H1 (cell line): Measurements from ENCODE around the gene STAT3. TPM values are rescaled to one million over a fixed set of nuclear protein-coding genes. Genes with fewer than 3 reads are reported as not detected.

Experiments
- BACH1 ChIP-seq: IDR thresholded peaks from 2 replicates; pipeline ENCODE4 v1.6.1; 2012; ENCODE audit warnings: low read length, improper control_type of control experiment
- BCL11A ChIP-seq, 2 experiments: IDR thresholded peaks; one replicate each; pipeline ENCODE4 v1.6.1; 2011; ENCODE audit warnings: low read depth in 2 of 2, low read length in 2 of 2, mild to moderate bottlenecking in 2 of 2
- BRCA1 ChIP-seq: IDR thresholded peaks from 2 replicates; pipeline ENCODE4 v1.6.1; 2012; ENCODE audit warnings: low read depth, low read length, improper control_type of control experiment
- CBX5 ChIP-seq: fragments of 300-800, 300-1000 bp; sonication (generic); IDR thresholded peaks from 2 replicates; pipeline ENCODE4 v1.7.1; 2016; ENCODE audit warnings: antibody characterized with exemption, low read length, low read depth
- CHD7 ChIP-seq: fragments of 300-600 bp; sonication (generic); IDR thresholded peaks from 2 replicates; pipeline ENCODE4 v1.7.1; 2012; ENCODE audit warnings: low read length, moderate library complexity, mild to moderate bottlenecking, inconsistent platforms; ENCODE audit not compliant: insufficient replicate concordance
- GTF2F1 ChIP-seq: IDR thresholded peaks from 2 replicates; pipeline ENCODE4 v1.6.1; 2012; ENCODE audit warnings: low read depth, low read length, improper control_type of control experiment, borderline replicate concordance
- HDAC2 ChIP-seq, 2 experiments: fragments of 300-600 bp in 1 of 2; sonication (generic) in 1 of 2; IDR thresholded peaks; 2 replicates each; pipeline ENCODE4 v1.6.1; 2011 to 2012; ENCODE audit warnings: low read depth in 2 of 2, low read length in 2 of 2, mild to moderate bottlenecking in 2 of 2, moderate library complexity in 2 of 2, borderline replicate concordance in 1 of 2, inconsistent platforms in 1 of 2
- JUND ChIP-seq: IDR thresholded peaks from 2 replicates; pipeline ENCODE4 v1.6.1; 2011; ENCODE audit warnings: mild to moderate bottlenecking, improper control_type of control experiment, low read length
- KDM5A ChIP-seq: fragments of 200-600 bp; IDR thresholded peaks from 2 replicates; pipeline ENCODE4 v1.7.1; 2012; ENCODE audit warnings: mild to moderate bottlenecking, low read length, inconsistent platforms, mixed read lengths
- SIN3A ChIP-seq, 2 experiments: IDR thresholded peaks in 1 of 2; conservative IDR thresholded peaks in 1 of 2; 2 replicates each; pipeline ENCODE4 v1.6.1; 2011 to 2012; ENCODE audit warnings: low read length in 2 of 2, improper control_type of control experiment in 1 of 2, low read depth in 1 of 2, mild to moderate bottlenecking in 1 of 2
- SRF ChIP-seq: IDR thresholded peaks from 2 replicates; pipeline ENCODE4 v1.6.1; 2011; ENCODE audit warnings: mild to moderate bottlenecking, low read depth, low read length, moderate library complexity
- TAF1 ChIP-seq: IDR thresholded peaks from 2 replicates; pipeline ENCODE4 v1.6.1; 2011; ENCODE audit warnings: mild to moderate bottlenecking, low read depth, low read length
- TCF12 ChIP-seq: IDR thresholded peaks from 2 replicates; pipeline ENCODE4 v1.6.1; 2011; ENCODE audit warnings: low read depth, mild to moderate bottlenecking, low read length
- polyA plus RNA-seq, 7 experiments: library from polyadenylated mRNA; depleted of rRNA in 3 of 7; stranded (reverse) in 5 of 7; unstranded in 2 of 7; fragments of >200 nt in 5 of 7; fragments of 200-250 nt in 2 of 7; gene quantifications; 1 replicate in 5 of 7; 2 replicates in 1 of 7; 4 replicates in 1 of 7; pipeline versions ENCODE4 v1.2.1 to v1.2.3, GENCODE V29; 2011 to 2013; ENCODE audit warnings: missing spikeins in 2 of 7, mixed read lengths in 2 of 7
- total RNA-seq: library from RNA; stranded (reverse); fragmentation: NEBNext Ultra II Directional; extraction: Animal tissue kit (Norgen Biotek cat#: 25700); gene quantifications from 2 replicates; pipeline ENCODE4 v1.2.1, GENCODE V29; 2021

Gene STAT3
- total and polyA plus RNA-seq, 2 of the 8 experiments (the other 6 are each of a cell fraction or from before 2014, with no cell fraction given) = 38.4 to 94.1 TPM

GRCh38 chr17:42268236-42268635 is 120.0 kb downstream of the STAT3 start (continued):
- TF ChIP-seq CHD7 (no peak), BRCA1 (no peak), GTF2F1 (no peak), KDM5A (no peak), BCL11A (IDR thresholded peaks at IDR 0.05; ENCODE audit: low read depth in 2 of 2, low read length in 2 of 2) (no peak), HDAC2 (IDR thresholded peaks at IDR 0.05; ENCODE audit: borderline replicate concordance in 1 of 2, low read depth in 2 of 2, low read length in 2 of 2) (no peak), SRF (no peak), JUND (no peak), TCF12 (no peak), BACH1 (no peak), TAF1 (no peak), CBX5 (no peak), SIN3A (conservative IDR thresholded peaks at IDR 0.05 in 1 of 2, IDR thresholded peaks at IDR 0.05 in 1 of 2; ENCODE audit: low read depth in 1 of 2, low read length in 2 of 2) (no peak)
- TF ChIP-seq, all 59 proteins: peak for 0
